Measurements from ENCODE around the gene POFUT2.

Gene POFUT2

GRCh38 chr21:45253180-45253579 is 34.5 kb downstream of the POFUT2 start:
- DNase-seq: no peak
- Mint-ChIP-seq H3K4me3 (no peak overlapping the region), H3K4me1 (peaks cover 5% of the 10 kb centered on the region), H3K9me3 (no peaks in the 10 kb centered on the region), H3K36me3 (ENCODE audit: low read depth) (no peaks in the 10 kb centered on the region), H3K27me3 (peaks cover 17% of the 10 kb centered on the region), H3K27ac (no peak overlapping the region)
- no peak for ATAC-seq

- H3K4me1 Mint-ChIP-seq: peaks cover 5% of the 10 kb centered on the region
- DNase-seq (no peak), ATAC-seq (no peak)
- H3K27ac Mint-ChIP-seq: no peak overlapping the region
- no peaks in the 10 kb centered on the region for H3K36me3 Mint-ChIP-seq (ENCODE audit: low read depth)
- H3K4me3 Mint-ChIP-seq: no peak overlapping the region
- H3K9me3 Mint-ChIP-seq: no peaks in the 10 kb centered on the region
- peaks cover 17% of the 10 kb centered on the region for H3K27me3 Mint-ChIP-seq
Observed at GRCh38 chr21:45252448-45252925, 35.2 kb downstream of the POFUT2 start.

- H3K9me3 Mint-ChIP-seq: no peaks in the 10 kb centered on the region
- H3K4me3 Mint-ChIP-seq: no peak overlapping the region
- peaks cover 4% of the 10 kb centered on the region for H3K4me1 Mint-ChIP-seq
Observed at GRCh38 chr21:45251635-45252447, 35.9 kb downstream of the POFUT2 start.

GRCh38 chr21:45250914-45251634 is 36.6 kb downstream of the POFUT2 start:
- DNase-seq (no peak), ATAC-seq (no peak)
- Mint-ChIP-seq H3K36me3 (ENCODE audit: low read depth) (no peaks in the 10 kb centered on the region), H3K27ac (no peak overlapping the region), H3K4me1 (peaks cover 3% of the 10 kb centered on the region), H3K27me3 (peaks cover 17% of the 10 kb centered on the region), H3K9me3 (no peaks in the 10 kb centered on the region), H3K4me3 (no peak overlapping the region)

More at GRCh38 chr21:45251635-45252447, 35.9 kb downstream of the POFUT2 start:
- Mint-ChIP-seq H3K36me3 (ENCODE audit: low read depth) (no peaks in the 10 kb centered on the region), H3K27me3 (peaks cover 17% of the 10 kb centered on the region), H3K27ac (no peak overlapping the region)
- ATAC-seq: no peak
- DNase-seq: no peak

GRCh38 chr21:45250272-45250671 is 37.4 kb downstream of the POFUT2 start:
- no peak for ATAC-seq
- Mint-ChIP-seq H3K36me3 (ENCODE audit: low read depth) (no peaks in the 10 kb centered on the region), H3K27ac (no peak overlapping the region), H3K27me3 (peaks cover 17% of the 10 kb centered on the region), H3K4me1 (peaks cover 3% of the 10 kb centered on the region), H3K4me3 (no peak overlapping the region), H3K9me3 (no peaks in the 10 kb centered on the region)
- DNase-seq: no peak

- no peak for DNase-seq
- ATAC-seq: no peak
- Mint-ChIP-seq H3K36me3 (ENCODE audit: low read depth) (no peaks in the 10 kb centered on the region), H3K27ac (no peak overlapping the region), H3K4me3 (no peak overlapping the region), H3K4me1 (no peaks in the 10 kb centered on the region), H3K9me3 (no peaks in the 10 kb centered on the region), H3K27me3 (peaks cover 10% of the 10 kb centered on the region)
Observed at GRCh38 chr21:45249626-45250025, 38.1 kb downstream of the POFUT2 start.

GRCh38 chr21:45248893-45249381 is 38.8 kb downstream of the POFUT2 start:
- Mint-ChIP-seq H3K27ac (no peak overlapping the region), H3K9me3 (peaks cover 3% of the 10 kb centered on the region), H3K36me3 (ENCODE audit: low read depth) (peaks cover 3% of the 10 kb centered on the region), H3K27me3 (peaks cover 5% of the 10 kb centered on the region), H3K4me1 (no peaks in the 10 kb centered on the region), H3K4me3 (no peak overlapping the region)
- no peak for DNase-seq
- ATAC-seq: no peak

- ATAC-seq: no peak
- Mint-ChIP-seq H3K9me3 (peaks cover 8% of the 10 kb centered on the region), H3K4me3 (no peak overlapping the region), H3K27me3 (peaks cover 9% of the 10 kb centered on the region), H3K4me1 (no peaks in the 10 kb centered on the region), H3K27ac (no peak overlapping the region), H3K36me3 (ENCODE audit: low read depth) (peaks cover 7% of the 10 kb centered on the region)
- no peak for DNase-seq
Observed at GRCh38 chr21:45248301-45248892, 39.3 kb downstream of the POFUT2 start.

- peaks cover 8% of the 10 kb centered on the region for H3K36me3 Mint-ChIP-seq (ENCODE audit: low read depth)
- H3K4me1 Mint-ChIP-seq: no peaks in the 10 kb centered on the region
- H3K27ac Mint-ChIP-seq: no peak overlapping the region
- peaks cover 17% of the 10 kb centered on the region for H3K9me3 Mint-ChIP-seq
- H3K27me3 Mint-ChIP-seq: peaks cover 10% of the 10 kb centered on the region
- no peak overlapping the region for H3K4me3 Mint-ChIP-seq
- no peak for DNase-seq
- ATAC-seq: peak; percentile 20
Observed at GRCh38 chr21:45246386-45247320, 41.0 kb downstream of the POFUT2 start.

GRCh38 chr21:45244799-45245340 is 42.8 kb downstream of the POFUT2 start:
- DNase-seq (no peak), ATAC-seq (no peak)
- Mint-ChIP-seq H3K27me3 (peaks cover 16% of the 10 kb centered on the region), H3K4me3 (no peak overlapping the region), H3K36me3 (ENCODE audit: low read depth) (peaks cover 8% of the 10 kb centered on the region), H3K9me3 (peaks cover 18% of the 10 kb centered on the region), H3K4me1 (no peaks in the 10 kb centered on the region), H3K27ac (no peak overlapping the region)

- peaks cover 18% of the 10 kb centered on the region for H3K9me3 Mint-ChIP-seq
- ATAC-seq: no peak
- DNase-seq: no peak
- peaks cover 15% of the 10 kb centered on the region for H3K27me3 Mint-ChIP-seq
- H3K27ac Mint-ChIP-seq: no peak overlapping the region
- H3K36me3 Mint-ChIP-seq (ENCODE audit: low read depth): peaks cover 8% of the 10 kb centered on the region
- H3K4me1 Mint-ChIP-seq: no peaks in the 10 kb centered on the region
- H3K4me3 Mint-ChIP-seq: no peak overlapping the region
Observed at GRCh38 chr21:45243603-45244002, 44.1 kb downstream of the POFUT2 start.

- no peak for DNase-seq
- Mint-ChIP-seq H3K4me3 (no peak overlapping the region), H3K27me3 (peaks cover 25% of the 10 kb centered on the region), H3K27ac (no peak overlapping the region), H3K36me3 (ENCODE audit: low read depth) (peaks cover 8% of the 10 kb centered on the region), H3K4me1 (no peaks in the 10 kb centered on the region), H3K9me3 (peaks cover 18% of the 10 kb centered on the region)
- ATAC-seq: no peak
Observed at GRCh38 chr21:45241357-45241756, 46.3 kb downstream of the POFUT2 start.

GRCh38 chr21:45237401-45237800 is 50.3 kb downstream of the POFUT2 start:
- H3K4me1 Mint-ChIP-seq: no peaks in the 10 kb centered on the region
- peaks cover 35% of the 10 kb centered on the region for H3K27me3 Mint-ChIP-seq
- no peak for ATAC-seq
- no peaks in the 10 kb centered on the region for H3K36me3 Mint-ChIP-seq (ENCODE audit: low read depth)
- DNase-seq: no peak
- no peak overlapping the region for H3K27ac Mint-ChIP-seq
- H3K9me3 Mint-ChIP-seq: peaks cover 6% of the 10 kb centered on the region
- no peak overlapping the region for H3K4me3 Mint-ChIP-seq
